GM12865 (cell line): Measurements from ENCODE around the gene SDE2.
A peak's percentile ranks its signal among the peaks of the same experiment; 100 is the strongest.
"Not testable (repeated sequence)": the region's sequence is repeated elsewhere in the genome, so short reads cannot be mapped to it uniquely, and the experiment has no call there.

Source experiments
- DNase-seq: peaks from one replicate; pipeline ENCODE4 v3.0.0; 2010; ENCODE audit warnings: low read depth
- H3K4me3 ChIP-seq: 2 replicates; pipeline ENCODE4 v1.5.1; 2011; ENCODE audit warnings: mild to moderate bottlenecking, low read depth, low read length, control low read depth
- CTCF ChIP-seq: IDR thresholded peaks from 2 replicates; pipeline ENCODE4 v1.5.1; 2011; ENCODE audit warnings: low read length, control low read depth, low read depth, inconsistent platforms; ENCODE audit not compliant: insufficient read depth; ENCODE audit errors: missing control alignments

The SDE2 gene

DNA sequence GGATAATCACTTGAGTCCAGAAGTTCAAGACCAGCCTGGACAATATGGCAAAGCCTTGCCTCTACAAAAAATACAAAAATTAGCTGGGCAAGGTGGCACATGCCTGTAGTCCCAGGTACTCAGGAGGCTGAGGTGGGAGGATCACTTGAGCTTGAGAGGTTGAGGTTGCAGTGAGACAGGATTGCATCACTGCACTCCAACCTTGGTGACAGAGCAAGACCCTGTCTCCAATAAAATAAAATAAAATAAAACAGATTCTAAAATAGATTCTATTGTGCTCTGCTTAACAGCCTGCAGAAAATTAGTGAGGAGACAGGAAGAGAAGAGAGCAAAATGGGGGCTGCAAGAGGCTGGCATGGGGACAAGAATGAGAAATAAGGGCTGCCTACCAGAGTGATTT, 7.5 kb upstream of the SDE2 start:
- no peak overlapping the region for H3K4me3 ChIP-seq
- no peak for TF ChIP-seq CTCF
- DNase-seq, result no peak

DNA sequence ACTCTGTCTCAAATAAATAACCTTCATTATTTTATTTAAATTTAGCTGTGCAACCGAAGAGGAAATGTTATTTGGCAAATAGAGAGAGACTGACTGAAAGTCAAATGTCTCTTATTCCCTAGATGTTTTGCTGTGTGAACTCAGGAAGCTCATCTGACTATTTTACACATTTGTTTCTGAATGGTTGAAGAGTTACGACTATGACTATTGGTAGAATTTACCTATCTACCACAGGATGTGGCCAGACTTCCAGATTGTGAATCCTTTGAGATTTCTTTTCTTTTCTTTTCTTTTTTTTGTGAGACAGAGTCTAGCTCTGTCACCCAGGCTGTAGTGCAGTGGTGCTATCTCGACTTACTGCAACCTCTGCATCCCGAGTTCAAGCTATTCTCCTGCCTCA, 5.3 kb upstream of the SDE2 start:
- peak; percentile 48 for DNase-seq
- no peak for TF ChIP-seq CTCF
- no peak overlapping the region for H3K4me3 ChIP-seq

DNA sequence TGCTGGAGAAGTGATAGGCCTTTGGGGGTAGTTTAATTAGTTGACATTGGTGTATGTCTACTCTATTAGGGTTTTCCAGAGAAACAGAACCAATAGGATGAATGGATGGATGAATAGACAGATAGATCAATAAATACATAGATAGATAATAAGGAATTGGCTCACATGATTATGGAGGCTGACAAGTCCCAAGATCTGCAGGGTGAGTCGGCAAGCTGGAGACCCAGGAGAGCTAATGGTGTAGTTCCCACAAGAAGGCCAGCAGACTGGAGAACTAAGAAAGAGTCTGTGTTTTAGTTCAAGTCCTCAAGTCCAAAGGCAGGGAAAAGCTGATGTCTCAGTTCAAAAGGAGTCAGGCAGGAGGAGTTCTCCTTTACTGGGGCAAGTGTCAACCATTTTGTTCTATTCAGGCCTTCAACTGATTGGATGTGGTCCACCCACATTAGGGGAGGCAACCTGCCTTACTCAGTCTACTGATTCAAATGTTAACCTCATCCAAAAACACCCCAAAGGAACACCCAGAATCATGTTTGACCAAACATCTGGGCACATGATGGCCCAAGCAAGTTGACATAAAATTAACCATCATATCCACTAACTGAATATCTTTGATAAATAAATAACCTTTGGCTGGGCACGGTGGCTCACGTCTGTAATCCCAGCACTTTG, 4.5 kb upstream of the SDE2 start:
- H3K4me3 ChIP-seq, result no peak overlapping the region
- TF ChIP-seq CTCF, result no peak
- DNase-seq, result peak; percentile 26

DNA sequence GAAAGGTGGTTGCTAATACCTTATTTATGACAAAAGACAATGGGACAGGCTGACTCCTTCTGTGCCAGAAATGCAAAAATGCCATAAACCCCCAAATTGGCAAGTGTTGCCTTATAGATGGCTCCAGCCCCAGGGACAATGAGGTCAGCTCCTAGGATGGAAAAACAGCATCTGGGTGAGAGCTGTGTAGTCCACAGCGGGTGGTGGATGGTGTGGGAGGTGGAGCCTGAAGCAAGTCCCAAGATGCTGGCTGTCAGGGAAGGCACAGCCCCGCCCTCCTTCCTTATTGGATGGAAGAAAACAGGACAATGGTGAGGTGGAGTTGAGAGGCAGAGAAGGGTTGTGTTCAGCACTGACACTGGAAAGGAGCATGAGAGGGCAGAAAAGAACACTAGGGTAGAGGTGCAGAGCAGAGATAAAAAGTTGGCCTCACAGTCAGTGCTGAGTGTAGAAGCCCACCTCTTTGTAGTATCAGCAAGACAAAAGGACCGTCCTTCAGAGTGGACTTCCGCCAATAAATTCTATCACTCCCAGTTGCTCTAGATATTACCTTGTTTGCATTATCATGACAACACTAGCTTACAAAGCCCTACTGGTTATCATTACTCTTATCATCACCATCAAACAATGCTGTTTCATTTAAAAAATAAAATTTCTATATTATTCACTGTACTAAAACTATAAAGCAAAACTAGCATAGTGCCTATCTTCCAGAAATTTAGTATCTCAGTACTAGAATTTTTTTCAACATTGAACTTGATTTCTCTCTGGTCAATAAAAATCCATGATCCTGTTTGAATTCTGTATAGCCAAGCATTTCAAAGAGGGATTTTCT, 3.7 kb upstream of the SDE2 start:
- peak; percentile 59 for DNase-seq
- no peak for TF ChIP-seq CTCF
- peak overlapping the region; percentile 36 for H3K4me3 ChIP-seq

DNA sequence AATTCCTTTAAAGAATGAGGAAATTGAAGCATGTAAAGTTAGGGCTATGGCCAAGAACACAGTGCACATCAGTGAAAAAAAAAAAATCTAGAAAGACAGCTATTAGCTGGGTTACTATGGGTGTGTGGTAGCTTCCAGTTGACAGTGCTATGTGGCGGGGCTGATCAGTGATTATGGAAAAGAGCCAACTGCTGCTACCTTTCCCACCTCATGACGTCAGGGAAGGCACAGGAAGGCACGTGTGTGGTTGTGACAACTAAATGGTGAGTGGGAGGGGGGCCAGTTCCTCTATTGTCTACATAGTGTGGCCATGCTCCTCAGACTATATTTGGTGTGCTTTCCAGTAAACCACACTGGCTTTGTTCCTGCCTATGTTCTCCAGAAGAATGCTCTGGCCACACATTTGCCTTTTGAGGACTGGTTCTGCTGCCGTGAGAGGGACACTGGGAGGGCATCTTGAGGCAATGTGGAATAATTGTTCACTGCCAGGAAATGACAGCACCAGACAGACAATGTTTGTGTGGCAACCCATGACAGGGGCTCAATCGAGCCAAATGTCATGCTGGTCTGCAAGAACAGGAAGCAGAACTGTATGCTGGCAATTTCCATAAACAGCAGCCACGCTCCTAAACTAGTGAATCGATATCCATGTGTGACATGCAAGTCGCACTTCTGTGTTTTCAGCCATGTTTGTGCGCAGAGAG, 3.0 kb upstream of the SDE2 start:
- no peak for TF ChIP-seq CTCF
- peak; percentile 67 for DNase-seq
- H3K4me3 ChIP-seq, result peak overlapping the region; percentile 36

DNA sequence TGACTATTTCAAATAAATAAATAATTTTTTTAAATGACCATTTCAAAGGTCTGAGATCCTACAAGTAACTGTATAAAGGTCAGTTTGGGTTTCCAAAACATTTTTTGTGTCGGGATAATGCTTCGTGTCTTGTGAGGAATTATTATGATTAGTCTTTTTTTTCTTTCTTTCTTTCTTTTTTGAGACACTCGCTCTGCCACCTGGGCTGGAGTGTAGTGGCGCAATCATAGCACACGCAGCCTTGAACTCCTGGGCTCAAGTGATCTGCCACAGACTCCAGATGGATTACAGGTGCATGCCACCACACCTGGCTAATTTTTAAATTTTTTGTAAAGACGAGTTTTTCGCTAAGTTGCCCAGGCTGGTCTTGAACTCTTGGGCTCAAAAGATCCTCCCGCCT, 1.9 kb upstream of the SDE2 start:
- TF ChIP-seq CTCF, result no peak
- no peak overlapping the region for H3K4me3 ChIP-seq
- no peak for DNase-seq

- peak overlapping the region; percentile 74 for H3K4me3 ChIP-seq
- DNase-seq, result not testable (repeated sequence)
Observed at GRCh38 chr1:226000493-226001081, 1.4 kb upstream of the SDE2 start.
